Measurements from ENCODE around the gene INHBB.

DNA sequence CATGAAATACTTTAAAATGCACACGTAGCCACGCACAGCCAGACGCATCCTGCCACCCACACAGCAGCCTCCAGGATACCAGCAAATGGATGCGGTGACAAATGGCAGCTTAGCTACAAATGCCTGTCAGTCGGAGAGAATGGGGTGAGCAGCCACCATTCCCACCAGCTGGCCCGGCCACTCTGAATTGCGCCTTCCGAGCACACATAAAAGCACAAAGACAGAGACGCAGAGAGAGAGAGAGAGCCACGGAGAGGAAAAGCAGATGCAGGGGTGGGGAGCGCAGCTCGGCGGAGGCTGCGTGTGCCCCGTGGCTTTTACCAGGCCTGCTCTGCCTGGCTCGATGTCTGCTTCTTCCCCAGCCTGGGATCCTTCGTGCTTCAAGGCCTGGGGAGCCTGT, 4.1 kb downstream of the INHBB start:
- TF ChIP-seq, protein P1, sequence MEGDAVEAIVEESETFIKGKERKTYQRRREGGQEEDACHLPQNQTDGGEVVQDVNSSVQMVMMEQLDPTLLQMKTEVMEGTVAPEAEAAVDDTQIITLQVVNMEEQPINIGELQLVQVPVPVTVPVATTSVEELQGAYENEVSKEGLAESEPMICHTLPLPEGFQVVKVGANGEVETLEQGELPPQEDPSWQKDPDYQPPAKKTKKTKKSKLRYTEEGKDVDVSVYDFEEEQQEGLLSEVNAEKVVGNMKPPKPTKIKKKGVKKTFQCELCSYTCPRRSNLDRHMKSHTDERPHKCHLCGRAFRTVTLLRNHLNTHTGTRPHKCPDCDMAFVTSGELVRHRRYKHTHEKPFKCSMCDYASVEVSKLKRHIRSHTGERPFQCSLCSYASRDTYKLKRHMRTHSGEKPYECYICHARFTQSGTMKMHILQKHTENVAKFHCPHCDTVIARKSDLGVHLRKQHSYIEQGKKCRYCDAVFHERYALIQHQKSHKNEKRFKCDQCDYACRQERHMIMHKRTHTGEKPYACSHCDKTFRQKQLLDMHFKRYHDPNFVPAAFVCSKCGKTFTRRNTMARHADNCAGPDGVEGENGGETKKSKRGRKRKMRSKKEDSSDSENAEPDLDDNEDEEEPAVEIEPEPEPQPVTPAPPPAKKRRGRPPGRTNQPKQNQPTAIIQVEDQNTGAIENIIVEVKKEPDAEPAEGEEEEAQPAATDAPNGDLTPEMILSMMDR (IDR thresholded peaks at IDR 0.05; ENCODE audit: low read length): no peak
- TF ChIP-seq EZH2phosphoT487 (IDR thresholded peaks at IDR 0.05; ENCODE audit: low read length): no peak
